ENCODE results near the gene SHC1.
"Not testable (repeated sequence)": the region's sequence is repeated elsewhere in the genome, so short reads cannot be mapped to it uniquely, and the experiment has no call there.

Gene SHC1

GRCh38 chr1:154994269-154994587 is 23.7 kb upstream of the SHC1 start:
- DNase-seq = no peak

DNA sequence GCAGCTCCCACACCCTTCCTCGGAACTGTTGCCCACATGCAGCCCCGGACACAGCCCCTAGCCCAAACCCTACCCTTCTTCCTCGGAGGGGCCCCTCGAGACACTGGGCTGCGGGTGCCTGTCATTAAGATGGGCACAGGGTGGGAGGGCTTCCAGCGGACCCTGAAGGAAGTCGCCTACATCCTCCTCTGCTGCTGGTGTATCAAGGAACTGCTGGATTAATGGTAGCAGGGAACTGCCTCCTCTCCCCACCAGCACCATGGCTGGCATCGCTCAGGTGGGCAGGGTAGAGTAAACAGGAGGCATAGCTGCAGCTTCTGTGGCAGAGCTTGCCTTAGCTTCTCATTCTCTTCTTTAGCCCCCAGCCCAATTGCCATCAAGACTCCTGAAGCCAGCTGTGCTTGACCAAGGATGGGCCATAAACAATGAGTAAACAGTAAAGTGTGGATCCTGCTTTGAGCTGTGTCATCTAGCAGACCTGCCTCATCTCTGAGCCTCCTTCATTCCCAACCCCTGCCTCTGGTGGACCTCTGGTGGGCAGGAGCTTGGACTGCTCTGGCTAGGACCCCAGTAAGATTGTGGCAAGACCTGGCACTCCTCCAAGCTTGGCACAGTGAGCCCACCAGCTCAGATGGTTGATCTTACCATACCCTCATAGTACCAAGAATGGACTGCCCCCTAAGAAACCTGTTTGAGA is 23.2 kb upstream of the SHC1 start, which contains the start of gene LENEP:
Gene LENEP, plus strand, starts transcription at position 15 of the 697 bp plus-strand sequence. Its CDS starts 22 bp downstream, at position 37.
- no peak for DNase-seq

DNA sequence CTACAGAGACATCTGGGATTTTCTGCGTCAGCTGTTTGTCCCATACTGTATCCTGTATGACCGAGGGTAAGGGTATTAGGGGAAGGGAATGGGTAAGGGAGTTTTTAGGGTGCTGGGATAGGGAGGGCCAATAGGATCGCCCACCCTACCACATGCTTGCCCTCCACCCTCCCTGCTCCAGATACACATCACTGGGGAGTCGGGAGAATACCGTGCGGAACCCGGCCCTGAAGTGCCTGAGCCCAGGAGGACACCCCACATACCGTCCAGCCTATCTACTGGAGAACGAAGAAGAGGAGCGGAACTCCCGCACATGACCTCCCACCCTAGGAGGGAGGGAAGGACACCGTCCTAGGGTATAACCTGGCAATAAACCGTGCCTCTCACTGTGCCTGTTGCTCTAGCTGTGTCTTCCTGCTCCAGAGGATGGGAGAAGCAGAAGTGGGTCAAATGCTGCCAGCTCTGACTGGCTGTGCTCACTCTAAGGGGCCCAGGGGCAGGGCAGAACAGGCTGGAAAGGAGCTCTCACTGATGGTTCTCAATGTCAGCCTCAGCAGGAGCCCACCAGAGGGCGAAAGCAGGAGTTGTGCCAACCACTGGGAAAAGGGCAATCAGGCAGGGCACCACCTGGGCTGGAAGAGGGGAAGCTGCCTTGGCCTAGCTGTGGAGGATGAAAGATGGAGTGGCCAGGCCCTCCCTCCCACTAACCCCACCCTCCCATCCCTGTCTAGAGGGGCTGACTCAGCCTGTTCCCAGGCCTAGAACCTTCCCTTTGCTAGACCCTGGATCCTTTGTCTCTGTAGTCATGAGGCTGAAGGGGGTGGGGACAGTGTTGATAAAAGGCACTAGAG is 22.4 kb upstream of the SHC1 start:
- DNase-seq = no peak

DNA sequence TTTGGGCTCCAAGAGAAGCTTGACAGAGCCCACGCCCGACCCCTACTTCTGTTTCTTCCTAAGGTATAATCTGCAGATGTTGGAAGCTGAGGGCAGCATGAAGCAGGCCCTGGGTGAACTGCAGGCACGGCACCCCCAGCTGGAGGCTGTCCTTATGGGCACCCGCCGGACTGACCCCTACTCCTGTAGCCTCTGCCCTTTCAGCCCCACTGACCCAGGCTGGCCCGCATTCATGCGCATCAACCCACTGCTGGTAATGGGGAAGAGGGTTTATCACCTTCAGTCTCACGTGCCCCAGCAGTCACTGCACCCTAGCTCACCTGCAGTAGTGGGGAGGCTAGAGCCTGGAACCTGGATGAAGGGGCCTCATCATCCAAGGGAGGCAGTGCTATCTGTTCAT is 19.7 kb upstream of the SHC1 start:
- no peak for DNase-seq

- DNase-seq = no peak
These were observed 18.8 kb upstream of the SHC1 start for GRCh38 chr1:154989195-154989860.

GRCh38 chr1:154988058-154988954 is 17.8 kb upstream of the SHC1 start:
- DNase-seq = no peak

DNA sequence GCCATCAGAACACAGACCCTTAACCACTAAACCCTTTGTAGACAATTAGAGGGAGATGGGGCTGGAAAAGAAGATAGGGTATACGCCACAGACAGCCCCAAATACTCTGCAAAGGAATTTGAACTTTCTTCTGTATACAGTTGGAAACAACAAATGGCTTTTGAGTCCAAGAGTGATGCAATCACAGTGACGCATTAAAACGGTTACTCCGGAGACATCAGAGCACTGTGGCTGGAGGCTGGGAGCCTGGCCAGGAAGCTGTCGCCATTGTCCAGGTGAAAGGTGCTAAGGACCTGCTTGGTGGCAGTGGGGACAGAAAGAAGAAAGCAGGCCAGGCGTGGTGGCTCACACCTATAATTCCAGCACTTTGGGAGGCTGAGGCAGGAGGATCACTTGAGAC is 16.8 kb upstream of the SHC1 start:
- DNase-seq = no peak

DNA sequence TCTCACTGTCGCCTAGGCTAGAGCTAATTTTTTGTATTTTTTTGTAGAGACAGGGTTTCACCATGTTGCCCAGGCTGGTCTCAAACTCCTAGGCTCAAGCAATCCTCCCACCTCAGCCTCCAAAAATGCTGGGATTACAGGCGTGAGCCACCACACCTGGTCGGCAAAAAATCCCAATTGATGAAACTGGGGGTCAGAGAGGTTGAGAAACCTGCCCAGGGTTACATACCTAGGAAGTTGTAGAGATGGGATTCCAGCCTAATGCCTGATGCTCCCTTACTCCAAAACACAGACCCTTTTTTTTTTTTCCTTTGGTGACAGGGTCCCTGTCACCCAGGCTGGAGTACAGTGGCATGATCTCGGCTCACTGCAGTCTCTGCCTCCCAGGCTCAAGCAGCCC is 16.2 kb upstream of the SHC1 start:
- DNase-seq = not testable (repeated sequence)

DNA sequence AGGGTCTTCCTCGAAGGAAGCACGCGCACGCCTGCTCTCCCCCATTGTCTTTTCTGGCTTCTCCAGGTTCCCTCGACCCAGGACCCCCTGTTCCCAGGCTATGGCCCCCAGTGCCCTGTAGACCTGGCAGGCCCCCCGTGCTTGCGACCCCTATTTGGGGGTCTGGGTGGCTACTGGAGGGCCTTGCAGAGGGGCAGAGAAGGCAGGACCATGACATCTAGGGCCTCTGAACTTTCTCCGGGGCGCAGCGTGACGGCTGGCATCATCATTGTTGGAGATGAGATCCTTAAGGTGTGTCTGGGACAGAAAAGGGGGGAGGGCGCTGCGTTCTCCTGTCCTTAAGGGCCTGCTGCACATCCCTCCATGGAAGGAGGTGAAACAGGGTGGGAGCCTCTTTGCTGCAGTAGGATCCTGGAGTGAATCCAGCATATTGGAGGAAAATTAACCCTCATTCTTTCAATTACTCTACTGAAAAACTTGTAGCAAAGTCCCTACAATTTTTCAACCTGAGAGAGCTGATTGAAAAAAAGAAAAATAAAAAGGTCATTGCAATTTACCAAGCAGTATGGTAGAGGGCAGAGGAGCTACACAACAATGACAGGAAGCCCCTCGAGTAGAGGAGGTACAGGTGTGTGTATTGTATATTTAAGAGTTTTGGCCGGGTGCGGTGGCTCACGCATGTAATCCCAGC is 13.4 kb upstream of the SHC1 start:
- no peak for DNase-seq

DNA sequence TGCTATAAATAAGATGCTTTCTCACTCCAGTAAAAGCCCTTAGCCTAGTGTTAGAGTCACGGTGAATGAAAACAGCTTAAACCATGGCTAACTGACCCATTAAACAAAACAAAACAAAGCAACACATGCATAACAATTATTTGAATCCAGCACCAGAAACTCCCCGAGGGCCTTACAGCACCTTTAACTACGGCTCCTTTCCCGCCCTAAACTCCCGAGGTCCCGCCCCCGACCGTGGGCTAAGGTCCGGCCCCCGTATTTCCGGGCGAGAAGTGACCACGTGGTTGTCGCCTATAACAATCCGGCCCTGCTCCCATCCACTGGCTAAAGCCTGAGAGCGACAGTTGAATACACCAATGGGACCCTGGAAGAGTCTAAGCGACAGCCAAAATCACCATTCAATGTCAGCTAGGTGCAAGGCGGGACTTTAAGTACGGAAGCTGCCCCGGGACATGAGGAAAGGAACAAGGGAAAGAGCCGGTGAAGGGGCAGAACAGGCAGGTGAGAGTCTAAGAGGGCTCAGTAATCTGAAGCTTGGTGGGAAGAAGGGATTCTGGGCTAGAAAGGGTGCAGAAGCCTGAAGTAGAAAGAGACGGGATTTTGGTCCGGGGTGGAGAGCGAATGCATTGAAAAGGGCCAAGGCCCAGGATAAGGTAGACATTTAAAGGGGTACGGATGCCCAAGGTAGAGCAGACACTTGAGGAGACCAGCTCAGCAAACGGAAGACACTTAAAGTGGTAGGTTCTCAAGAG is 12.5 kb upstream of the SHC1 start, which contains the start of gene FLAD1:
Gene FLAD1, plus strand, starts transcription at position 448 of the 752 bp plus-strand sequence. CDS start 351 bp downstream, outside the sequence.
- DNase-seq = peak; percentile 99

DNA sequence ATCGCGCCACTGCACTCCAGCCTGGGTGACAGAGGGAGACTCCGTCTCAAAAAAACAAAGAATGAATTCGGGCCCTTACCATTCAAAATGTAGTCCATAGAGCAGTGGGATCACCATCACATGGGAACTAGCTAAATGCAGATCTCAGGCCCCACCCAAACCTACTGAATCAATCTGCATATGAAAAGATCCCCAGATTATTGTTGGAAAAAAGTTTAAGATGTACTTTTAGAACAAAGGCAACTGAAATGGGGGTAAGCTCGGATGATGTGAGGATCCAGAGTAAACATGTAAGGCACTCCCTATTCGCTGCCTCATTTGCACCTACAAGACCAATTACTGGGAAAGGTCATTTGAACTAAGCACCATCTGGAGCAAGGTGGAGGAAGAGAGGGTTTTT is 11.8 kb upstream of the SHC1 start:
- DNase-seq = no peak

DNA sequence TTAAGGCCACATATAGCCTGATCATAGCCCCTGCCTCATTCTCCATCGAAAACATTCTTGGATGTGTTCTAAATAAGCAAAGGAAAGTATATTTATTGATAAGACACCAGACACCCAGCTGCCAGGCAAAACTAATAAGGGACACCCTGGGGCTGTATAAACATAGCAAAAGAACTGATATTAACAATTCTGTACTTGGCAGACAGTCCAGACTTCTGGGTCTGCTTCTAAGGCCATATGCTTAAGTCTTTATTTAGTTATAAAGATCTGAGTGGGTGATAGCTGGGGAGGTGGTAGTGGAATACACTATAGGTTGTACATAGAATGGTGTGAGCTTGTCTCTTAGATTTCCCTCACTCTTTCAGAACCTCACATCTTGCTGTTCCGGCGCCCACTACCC is 7.8 kb upstream of the SHC1 start:
- DNase-seq = no peak

GRCh38 chr1:154977762-154978161 is 7.2 kb upstream of the SHC1 start:
- not testable (repeated sequence) for DNase-seq

GRCh38 chr1:154975409-154976059 is 5.0 kb upstream of the SHC1 start:
- peak; percentile 77 for DNase-seq

- peak; percentile 97 for DNase-seq
These were observed 4.4 kb upstream of the SHC1 start for GRCh38 chr1:154974808-154975408.

DNA sequence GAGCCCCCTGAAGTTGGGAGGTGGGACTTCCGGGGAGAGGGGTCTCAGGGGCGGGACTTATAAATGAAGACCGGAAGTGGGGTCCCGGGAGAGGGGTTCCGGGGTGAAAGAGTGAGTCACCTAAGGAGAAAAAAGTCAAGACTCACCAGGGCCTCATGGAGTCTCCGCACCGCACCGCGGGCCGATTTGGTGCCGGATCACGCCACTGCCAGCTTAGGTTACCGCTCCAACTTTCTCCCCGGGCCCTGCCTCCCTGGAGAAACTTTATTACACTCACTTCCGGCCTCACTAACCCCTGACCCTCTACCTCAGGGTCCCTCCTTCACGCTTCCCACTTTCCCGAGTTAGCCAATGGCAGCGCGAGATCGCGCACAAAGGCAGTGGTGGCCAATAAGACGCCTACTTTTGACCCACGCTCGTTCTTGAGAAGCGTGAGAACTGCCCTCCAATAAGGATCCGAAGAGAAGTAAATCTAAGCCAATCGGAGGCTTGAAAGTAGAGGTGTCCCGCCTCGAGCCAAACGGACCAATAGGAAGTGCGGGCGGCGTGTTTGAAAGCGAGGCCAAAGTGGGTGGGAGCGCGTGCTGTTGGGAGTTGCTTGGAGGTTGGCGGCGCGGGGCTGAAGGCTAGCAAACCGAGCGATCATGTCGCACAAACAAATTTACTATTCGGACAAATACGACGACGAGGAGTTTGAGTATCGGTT is 3.7 kb upstream of the SHC1 start, which contains the start of gene CKS1B:
Gene CKS1B, plus strand, starts transcription at position 580 of the 706 bp plus-strand sequence. Its CDS starts 65 bp downstream, at position 645.
- peak; percentile 99 for DNase-seq

DNA sequence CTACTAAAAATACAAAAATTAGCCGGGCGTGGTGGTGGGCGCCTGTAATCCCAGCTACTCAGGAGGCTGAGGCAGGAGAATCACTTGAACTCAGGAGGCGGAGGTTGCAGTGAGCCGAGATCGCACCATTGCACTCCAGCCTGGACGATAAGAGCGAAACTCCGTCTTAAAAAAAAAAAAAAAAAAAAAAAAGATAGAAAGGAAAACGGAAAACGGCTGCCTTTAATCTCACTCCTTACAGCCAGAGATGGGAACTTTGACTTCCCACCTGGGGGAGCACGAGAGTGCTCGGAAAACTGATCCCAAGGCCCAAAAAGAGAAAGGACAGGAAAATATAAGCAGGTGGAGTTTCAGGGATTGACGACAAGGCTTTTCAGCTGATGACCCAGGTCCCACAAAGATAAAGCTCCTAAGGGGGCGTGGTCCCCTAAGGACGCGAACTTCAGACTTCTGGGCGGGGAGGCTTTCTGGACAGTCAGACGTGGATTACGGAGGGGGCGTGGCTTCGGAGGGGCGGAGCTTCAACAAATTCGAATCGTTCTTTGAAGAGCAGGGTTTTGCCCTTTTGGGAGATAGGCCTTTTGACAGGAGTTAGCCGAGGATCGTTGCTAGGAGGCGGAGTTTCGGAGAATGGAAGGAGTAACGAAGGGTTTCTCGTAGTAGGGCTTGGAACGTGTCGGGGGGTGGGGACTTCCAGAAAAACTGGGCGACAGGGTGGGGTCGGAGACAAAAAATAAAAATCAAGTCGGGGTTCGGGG is 3.0 kb upstream of the SHC1 start:
- peak; percentile 97 for DNase-seq

DNA sequence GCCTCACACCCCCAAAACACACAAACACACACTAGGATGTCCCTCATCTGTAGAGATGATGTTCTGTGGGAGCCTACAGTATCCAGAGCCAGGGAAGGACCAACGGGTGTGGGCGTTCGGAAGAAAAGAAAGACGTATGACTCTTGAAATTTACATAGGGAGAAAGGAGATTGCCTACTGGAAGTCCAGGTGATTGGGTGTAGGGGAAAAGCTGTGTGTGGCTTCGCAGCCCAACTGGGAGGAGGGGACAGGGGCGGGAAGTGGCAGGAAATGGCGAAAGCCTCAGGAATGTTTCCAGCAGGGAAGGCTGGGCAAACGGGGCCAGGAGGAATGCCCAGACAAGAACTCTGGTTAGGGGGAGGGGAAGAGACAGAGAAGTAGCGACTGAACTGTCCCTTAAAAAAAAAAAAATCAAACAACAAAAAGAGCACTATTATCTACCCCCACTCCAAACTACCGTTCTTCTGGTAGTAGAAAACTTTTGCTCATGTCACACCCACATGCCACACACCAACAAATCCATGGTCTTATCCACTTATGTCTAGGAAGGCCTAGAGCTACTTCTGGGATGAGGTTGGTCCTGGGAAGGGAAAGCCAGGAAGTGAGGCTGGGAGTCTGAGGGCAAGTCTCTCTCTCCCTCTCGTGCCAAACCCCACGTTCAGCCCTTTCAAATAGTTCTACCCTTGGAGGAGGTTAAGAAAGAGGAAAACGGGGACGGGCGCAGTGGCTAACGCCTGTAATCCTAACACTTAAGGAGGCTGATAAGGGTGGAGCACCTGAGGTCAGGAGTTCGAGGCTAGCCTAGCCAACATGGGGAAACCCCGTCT is 2.2 kb upstream of the SHC1 start:
- DNase-seq = peak; percentile 86

Data from femur (tissue), 1 donor.